Smooth muscle cell (in vitro differentiated cells): Measurements from ENCODE around the gene ZSCAN29. TPM values are rescaled to one million over a fixed set of nuclear protein-coding genes. Genes with fewer than 3 reads are reported as not detected.

ENCODE experiments used
- DNase-seq: peaks from one replicate; lab custom pipeline; 2025; ENCODE audit not compliant: unreplicated experiment; lab: John Stamatoyannopoulos, UW
- H2AFZ ChIP-seq: fragments of 200-600 bp; sonication (generic); 2 replicates; pipeline ENCODE4 v1.6.0; 2016; ENCODE audit warnings: antibody characterized with exemption, low read depth, mild to moderate bottlenecking
- H3F3A ChIP-seq: fragments of 200-600 bp; sonication (generic); 2 replicates; pipeline ENCODE4 v1.6.0; 2017; ENCODE audit warnings: antibody characterized with exemption, low read depth
- H3K27ac ChIP-seq: fragments of 200-600 bp; sonication (generic); 2 replicates; pipeline ENCODE4 v1.5.1; 2016; ENCODE audit warnings: low read depth, mild to moderate bottlenecking
- H3K27me3 ChIP-seq: fragments of 200-600 bp; sonication (generic); 2 replicates; pipeline ENCODE4 v1.6.1; 2016; ENCODE audit warnings: low read depth, mild to moderate bottlenecking
- H3K36me3 ChIP-seq: fragments of 200-600 bp; sonication (generic); 2 replicates; pipeline ENCODE4 v1.5.1; 2016; ENCODE audit warnings: low read depth
- H3K4me1 ChIP-seq: fragments of 200-600 bp; sonication (generic); 2 replicates; pipeline ENCODE4 v1.5.1; 2016; ENCODE audit warnings: low read depth
- H3K4me2 ChIP-seq: fragments of 200-600 bp; sonication (generic); 2 replicates; pipeline ENCODE4 v1.6.0; 2016; ENCODE audit warnings: mild to moderate bottlenecking
- H3K4me3 ChIP-seq: fragments of 200-600 bp; sonication (generic); 2 replicates; pipeline ENCODE4 v1.5.1; 2016; ENCODE audit warnings: mild to moderate bottlenecking
- H3K79me2 ChIP-seq: fragments of 200-600 bp; sonication (generic); 2 replicates; pipeline ENCODE4 v1.6.0; 2016; ENCODE audit warnings: low read depth, mild to moderate bottlenecking
- H3K9ac ChIP-seq: fragments of 200-600 bp; sonication (generic); 2 replicates; pipeline ENCODE4 v1.6.0; 2016; ENCODE audit warnings: low read depth
- H3K9me3 ChIP-seq: fragments of 200-600 bp; sonication (generic); replicated peaks from 2 replicates; pipeline ENCODE4 v1.5.1; 2016; ENCODE audit warnings: low read depth
- H4K20me1 ChIP-seq: fragments of 200-600 bp; sonication (generic); 2 replicates; pipeline ENCODE4 v1.6.0; 2016; ENCODE audit warnings: low read depth
- CTCF ChIP-seq: fragments of 200-600 bp; sonication (generic); IDR thresholded peaks from 2 replicates; pipeline ENCODE4 v1.5.1; 2017; ENCODE audit warnings: borderline replicate concordance, mild to moderate bottlenecking, antibody characterized with exemption; ENCODE audit not compliant: insufficient read depth, poor library complexity, severe bottlenecking
- WGBS: methylation state at CpG from one replicate; pipeline ENCODE4 v1.1.7; 2016; ENCODE audit warnings: low lambda C conversion rate; 5-methylcytosine and 5-hydroxymethylcytosine counted together
- polyA plus RNA-seq: library from polyadenylated mRNA; unstranded; fragments of >200 nt; fragmentation: Nextera tagmentation; extraction: Ambion mirVana; gene quantifications from 2 replicates; pipeline ENCODE4 v1.2.1, GENCODE V29; 2016
- total RNA-seq: library from RNA; depleted of rRNA; stranded (reverse); fragments of >200 nt; gene quantifications from 2 replicates; pipeline ENCODE4 v1.2.3, GENCODE V29; 2014

The ZSCAN29 gene
- total and polyA plus RNA-seq, 2 experiments from 2014 or later = 6.3 to 20.9 TPM

GRCh38 chr15:43412096-43412495, 41.3 kb upstream of the ZSCAN29 start:
- TF ChIP-seq CTCF = no peak
- Histone ChIP-seq H3K4me1 (no peaks in the 10 kb centered on the region), H2AFZ (no peak overlapping the region), H3K4me2 (no peak overlapping the region), H3K79me2 (no peaks in the 10 kb centered on the region), H3K4me3 (no peak overlapping the region), H3K36me3 (peaks cover 39% of the 10 kb centered on the region), H3K9me3 (no peaks in the 10 kb centered on the region), H3F3A (no peaks in the 10 kb centered on the region), H3K9ac (no peak overlapping the region), H3K27ac (no peak overlapping the region), H3K27me3 (no peaks in the 10 kb centered on the region), H4K20me1 (peaks cover 14% of the 10 kb centered on the region)
- 94% methylated on average over 1 of the region's 1 CpG for WGBS
- no peak for DNase-seq

GRCh38 chr15:43410572-43411214, 39.9 kb upstream of the ZSCAN29 start:
- no peaks in the 10 kb centered on the region for H3F3A ChIP-seq
- no peaks in the 10 kb centered on the region for H3K79me2 ChIP-seq
- no peak overlapping the region for H3K4me3 ChIP-seq
- TF ChIP-seq CTCF = no peak
- peak overlapping the region; percentile 35 for H3K27ac ChIP-seq
- H4K20me1 ChIP-seq = peaks cover 14% of the 10 kb centered on the region
- no peak for DNase-seq
- H3K4me1 ChIP-seq = no peaks in the 10 kb centered on the region
- H3K9ac ChIP-seq = no peak overlapping the region
- no peak overlapping the region for H2AFZ ChIP-seq
- 78% methylated on average over 5 of the region's 5 CpGs for WGBS
- H3K27me3 ChIP-seq = no peaks in the 10 kb centered on the region
- peaks cover 34% of the 10 kb centered on the region for H3K36me3 ChIP-seq
- no peaks in the 10 kb centered on the region for H3K9me3 ChIP-seq
- H3K4me2 ChIP-seq = no peak overlapping the region

- H3K79me2 ChIP-seq = no peaks in the 10 kb centered on the region
- no peaks in the 10 kb centered on the region for H3F3A ChIP-seq
- no peak overlapping the region for H2AFZ ChIP-seq
- no peaks in the 10 kb centered on the region for H3K27me3 ChIP-seq
- H3K9ac ChIP-seq = no peak overlapping the region
- no peak overlapping the region for H3K27ac ChIP-seq
- H3K36me3 ChIP-seq = peaks cover 41% of the 10 kb centered on the region
- WGBS = 73% methylated on average over 4 of the region's 4 CpGs
- no peak overlapping the region for H3K4me2 ChIP-seq
- H3K4me1 ChIP-seq = no peaks in the 10 kb centered on the region
- DNase-seq = no peak
- H3K4me3 ChIP-seq = no peak overlapping the region
- H3K9me3 ChIP-seq = no peaks in the 10 kb centered on the region
- no peak for TF ChIP-seq CTCF
- peaks cover 8% of the 10 kb centered on the region for H4K20me1 ChIP-seq
Observed at GRCh38 chr15:43408789-43409188, 37.9 kb upstream of the ZSCAN29 start.

GRCh38 chr15:43406808-43407207, 36.0 kb upstream of the ZSCAN29 start:
- Histone ChIP-seq H3F3A (no peaks in the 10 kb centered on the region), H2AFZ (no peak overlapping the region), H3K79me2 (no peaks in the 10 kb centered on the region), H3K36me3 (peaks cover 36% of the 10 kb centered on the region), H4K20me1 (peaks cover 8% of the 10 kb centered on the region), H3K4me1 (no peaks in the 10 kb centered on the region), H3K4me3 (no peak overlapping the region), H3K9ac (no peak overlapping the region), H3K4me2 (no peak overlapping the region), H3K27ac (no peak overlapping the region), H3K9me3 (no peaks in the 10 kb centered on the region), H3K27me3 (no peaks in the 10 kb centered on the region)
- WGBS = 100% methylated on average over 2 of the region's 2 CpGs
- no peak for DNase-seq
- TF ChIP-seq CTCF = no peak
